Mesothelial cell of epicardium (in vitro differentiated cells): ENCODE results near the gene PITHD1. TPM values are rescaled to one million over a fixed set of nuclear protein-coding genes. Genes with fewer than 3 reads are reported as not detected.
"Not testable (repeated sequence)": the region's sequence is repeated elsewhere in the genome, so short reads cannot be mapped to it uniquely, and the experiment has no call there.

Source experiments
- DNase-seq, 2 experiments: peaks; one replicate each; pipeline ENCODE4 v3.0.0; 2021; ENCODE audit warnings: low spot score in 2 of 2; ENCODE audit not compliant: unreplicated experiment in 2 of 2
- H3K27ac Mint-ChIP-seq: 2 replicates; pipeline ENCODE4 v1.8.0; 2021; ENCODE audit warnings: mixed read lengths
- H3K27me3 Mint-ChIP-seq: 2 replicates; pipeline ENCODE4 v1.8.0; 2021; ENCODE audit warnings: low read depth, mixed read lengths
- H3K36me3 Mint-ChIP-seq: 2 replicates; pipeline ENCODE4 v1.8.0; 2021; ENCODE audit warnings: mixed read lengths
- H3K4me1 Mint-ChIP-seq: 2 replicates; pipeline ENCODE4 v1.8.0; 2021; ENCODE audit warnings: mixed read lengths
- H3K4me3 Mint-ChIP-seq: 2 replicates; pipeline ENCODE4 v1.8.0; 2021; ENCODE audit warnings: mild to moderate bottlenecking, moderate library complexity, mixed read lengths
- H3K9me3 Mint-ChIP-seq: 2 replicates; pipeline ENCODE4 v1.8.0; 2021; ENCODE audit warnings: mixed read lengths
- total RNA-seq: library from RNA; stranded (reverse); gene quantifications from 3 replicates; pipeline ENCODE4 v1.2.1, GENCODE V29; 2021
- TF ChIP-seq, protein P1 (sequence below): fragments of 200-600 bp; sonication (generic); IDR thresholded peaks from one replicate; pipeline ENCODE4 v1.5.0; 2021; ENCODE audit warnings: antibody characterized with exemption; ENCODE audit not compliant: unreplicated experiment

The PITHD1 gene
- total RNA-seq, 1 donor from 2014 or later, result 52.1 TPM

- Mint-ChIP-seq H3K27ac (peak overlapping the region; percentile 17), H3K36me3 (no peaks in the 10 kb centered on the region), H3K4me3 (no peak overlapping the region)
Observed at GRCh38 chr1:23827717-23828116, 49.5 kb downstream of the PITHD1 start.

DNA sequence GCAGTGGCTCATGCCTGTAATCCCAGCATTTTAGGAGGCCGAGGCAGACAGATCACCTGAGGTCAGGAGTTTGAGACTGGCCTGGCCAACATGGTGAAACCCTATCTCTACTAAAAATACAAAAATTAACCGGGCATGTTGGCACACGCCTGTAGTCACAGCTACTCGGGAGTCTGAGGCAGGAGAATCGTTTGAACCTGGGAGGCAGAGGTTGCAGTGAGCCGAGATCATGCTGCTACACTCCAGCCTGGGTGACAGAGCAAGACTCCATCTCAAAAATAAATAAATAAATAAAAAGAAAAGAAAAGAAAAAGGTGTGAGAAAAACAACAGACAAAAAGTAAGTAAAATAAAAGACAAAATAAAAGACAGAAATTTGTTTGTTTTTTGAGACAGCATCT, 55.9 kb downstream of the PITHD1 start:
- not testable (repeated sequence) for DNase-seq, H3K27ac Mint-ChIP-seq, H3K4me3 Mint-ChIP-seq, H3K36me3 Mint-ChIP-seq, H3K9me3 Mint-ChIP-seq
- Mint-ChIP-seq H3K4me1 (peaks cover 10% of the 10 kb centered on the region), H3K27me3 (peaks cover 21% of the 10 kb centered on the region)

More at GRCh38 chr1:23827717-23828116, 49.5 kb downstream of the PITHD1 start:
- DNase-seq, result no peak
- Mint-ChIP-seq H3K9me3 (no peaks in the 10 kb centered on the region), H3K27me3 (peaks cover 2% of the 10 kb centered on the region), H3K4me1 (peaks cover 13% of the 10 kb centered on the region)
- TF ChIP-seq, protein P1, sequence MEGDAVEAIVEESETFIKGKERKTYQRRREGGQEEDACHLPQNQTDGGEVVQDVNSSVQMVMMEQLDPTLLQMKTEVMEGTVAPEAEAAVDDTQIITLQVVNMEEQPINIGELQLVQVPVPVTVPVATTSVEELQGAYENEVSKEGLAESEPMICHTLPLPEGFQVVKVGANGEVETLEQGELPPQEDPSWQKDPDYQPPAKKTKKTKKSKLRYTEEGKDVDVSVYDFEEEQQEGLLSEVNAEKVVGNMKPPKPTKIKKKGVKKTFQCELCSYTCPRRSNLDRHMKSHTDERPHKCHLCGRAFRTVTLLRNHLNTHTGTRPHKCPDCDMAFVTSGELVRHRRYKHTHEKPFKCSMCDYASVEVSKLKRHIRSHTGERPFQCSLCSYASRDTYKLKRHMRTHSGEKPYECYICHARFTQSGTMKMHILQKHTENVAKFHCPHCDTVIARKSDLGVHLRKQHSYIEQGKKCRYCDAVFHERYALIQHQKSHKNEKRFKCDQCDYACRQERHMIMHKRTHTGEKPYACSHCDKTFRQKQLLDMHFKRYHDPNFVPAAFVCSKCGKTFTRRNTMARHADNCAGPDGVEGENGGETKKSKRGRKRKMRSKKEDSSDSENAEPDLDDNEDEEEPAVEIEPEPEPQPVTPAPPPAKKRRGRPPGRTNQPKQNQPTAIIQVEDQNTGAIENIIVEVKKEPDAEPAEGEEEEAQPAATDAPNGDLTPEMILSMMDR, result no peak

DNA sequence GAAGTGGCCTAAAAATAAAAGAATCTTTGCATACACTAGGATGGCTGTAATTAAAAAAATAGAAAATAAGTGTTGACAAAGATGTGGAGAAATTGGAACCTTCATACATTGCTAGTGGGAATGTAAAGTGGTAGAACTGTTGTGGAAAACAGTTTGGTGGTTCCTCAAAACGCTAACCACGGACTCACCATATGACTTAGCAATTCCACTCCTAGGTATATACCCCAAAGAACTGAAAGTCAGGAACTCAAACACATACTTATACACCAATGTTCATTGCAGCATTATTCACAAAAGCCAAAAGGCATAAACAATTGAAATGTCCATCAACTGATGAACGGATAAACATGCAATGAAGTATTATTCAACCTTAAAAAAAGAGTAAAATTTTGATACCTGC, 57.8 kb downstream of the PITHD1 start:
- H3K9me3 Mint-ChIP-seq, result no peaks in the 10 kb centered on the region
- peaks cover 21% of the 10 kb centered on the region for H3K27me3 Mint-ChIP-seq
- peaks cover 10% of the 10 kb centered on the region for H3K4me1 Mint-ChIP-seq
- no peak overlapping the region for H3K4me3 Mint-ChIP-seq
- no peaks in the 10 kb centered on the region for H3K36me3 Mint-ChIP-seq
- TF ChIP-seq, protein P1, result no peak
- DNase-seq, result no peak
- no peak overlapping the region for H3K27ac Mint-ChIP-seq

Other genes starting within 250 kb of the PITHD1 start
- gene E2F2, start 247.2 kb upstream of the PITHD1 start, total RNA-seq, result 4.2 to 5.7 TPM (median 4.8 TPM) in 3 replicates
- gene ID3, start 218.9 kb upstream of the PITHD1 start, total RNA-seq, result 456 to 487 TPM (median 468 TPM) in 3 replicates
- 1,158 to 1,228 TPM (median 1,198 TPM) in 3 replicates for gene RPL11, start 86.6 kb upstream of the PITHD1 start, total RNA-seq
- gene ELOA, start 34.9 kb upstream of the PITHD1 start, total RNA-seq, result 28.4 to 31.5 TPM (median 30.4 TPM) in 3 replicates
- 75.5 to 79.1 TPM (median 76.3 TPM) in 3 replicates for gene LYPLA2, start 12.7 kb downstream of the PITHD1 start, total RNA-seq
- 22.5 to 26.9 TPM (median 26.9 TPM) in 3 replicates for gene GALE, start 22.3 kb downstream of the PITHD1 start, total RNA-seq
- 27.4 to 30.7 TPM (median 29.2 TPM) in 3 replicates for gene HMGCL, start 47.0 kb downstream of the PITHD1 start, total RNA-seq
- 18.9 to 21.3 TPM (median 19.0 TPM) in 3 replicates for gene FUCA1, start 89.9 kb downstream of the PITHD1 start, total RNA-seq
- gene CNR2, start 134.9 kb downstream of the PITHD1 start, total RNA-seq, result not detected in 3 replicates
- 134 to 150 TPM (median 149 TPM) in 3 replicates for gene PNRC2, start 181.4 kb downstream of the PITHD1 start, total RNA-seq
- 201 to 216 TPM (median 208 TPM) in 3 replicates for gene SRSF10, start 201.9 kb downstream of the PITHD1 start, total RNA-seq